OCI-M2 (cell line): ENCODE measurements around the gene NUDCD3.

ENCODE experiments used
- DNase-seq: peaks from one replicate; lab custom pipeline; 2025; ENCODE audit not compliant: unreplicated experiment; lab: John Stamatoyannopoulos, UW

NUDCD3 gene

GRCh38 chr7:44402401-44403060, 87.9 kb downstream of the NUDCD3 start:
- DNase-seq, result no peak

- no peak for DNase-seq
Measured at GRCh38 chr7:44401692-44402091, 88.8 kb downstream of the NUDCD3 start.

GRCh38 chr7:44400033-44400511, 90.4 kb downstream of the NUDCD3 start:
- DNase-seq, result no peak

GRCh38 chr7:44398953-44399574, 91.4 kb downstream of the NUDCD3 start:
- no peak for DNase-seq

GRCh38 chr7:44398511-44398911, 91.9 kb downstream of the NUDCD3 start:
- DNase-seq, result no peak

GRCh38 chr7:44396931-44397545, 93.4 kb downstream of the NUDCD3 start:
- DNase-seq, result no peak

- DNase-seq, result no peak
Measured at GRCh38 chr7:44396496-44396895, 94.0 kb downstream of the NUDCD3 start.

GRCh38 chr7:44395067-44395466, 95.4 kb downstream of the NUDCD3 start:
- no peak for DNase-seq

GRCh38 chr7:44394636-44395035, 95.8 kb downstream of the NUDCD3 start:
- no peak for DNase-seq

- no peak for DNase-seq
Measured at GRCh38 chr7:44394112-44394447, 96.4 kb downstream of the NUDCD3 start.

GRCh38 chr7:44393238-44394111, 97.0 kb downstream of the NUDCD3 start:
- DNase-seq, result no peak

- DNase-seq, result no peak
Measured at GRCh38 chr7:44392618-44393010, 97.8 kb downstream of the NUDCD3 start.

GRCh38 chr7:44391746-44392617, 98.5 kb downstream of the NUDCD3 start:
- DNase-seq, result no peak

GRCh38 chr7:44391171-44391570, 99.3 kb downstream of the NUDCD3 start:
- DNase-seq, result no peak

- no peak for DNase-seq
Measured at GRCh38 chr7:44390701-44391100, 99.8 kb downstream of the NUDCD3 start.

GRCh38 chr7:44388089-44388970, 102.1 kb downstream of the NUDCD3 start:
- DNase-seq, result no peak

GRCh38 chr7:44387389-44387788, 103.1 kb downstream of the NUDCD3 start:
- DNase-seq, result no peak

- DNase-seq, result no peak
Measured at GRCh38 chr7:44386139-44386913, 104.1 kb downstream of the NUDCD3 start.
